NT2/D1 (cell line): ENCODE measurements around the gene PPA1.

Source experiments
- YY1 ChIP-seq: IDR thresholded peaks from 2 replicates; pipeline ENCODE4 v1.6.1; 2011; ENCODE audit not compliant: insufficient read length, insufficient read depth
- ZNF274 ChIP-seq: IDR thresholded peaks from 2 replicates; pipeline ENCODE4 v1.6.1; 2011; ENCODE audit warnings: mild to moderate bottlenecking, low read depth, low read length

DNA sequence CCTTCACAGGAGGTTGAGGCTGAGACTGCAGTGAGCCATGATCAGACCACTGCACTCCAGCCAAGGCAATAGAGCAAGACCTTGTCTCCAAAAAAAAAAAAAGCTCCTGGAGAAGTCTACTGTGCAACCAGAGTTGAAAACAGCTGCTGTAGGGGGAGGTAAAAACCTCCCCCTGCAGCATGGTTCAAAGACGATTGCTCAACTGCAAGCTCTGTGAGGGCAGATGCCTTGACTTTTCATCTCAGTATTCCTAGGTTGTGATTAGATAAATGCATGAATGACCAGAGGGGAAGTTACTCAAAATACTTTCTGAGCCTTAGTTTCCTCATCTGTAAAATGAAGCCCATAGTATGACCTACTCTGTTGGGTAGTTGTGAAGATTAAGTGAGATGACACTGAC is 25.0 kb upstream of the PPA1 start:
- no peak for TF ChIP-seq ZNF274
- no peak for TF ChIP-seq YY1
